NCI-H82 treated with DMSO at 0.1 percent for 48 hours (cell line): Measurements from ENCODE around the gene TIMELESS.
"Not testable (repeated sequence)": the region's sequence is repeated elsewhere in the genome, so short reads cannot be mapped to it uniquely, and the experiment has no call there.

Experiments used
- DNase-seq: peaks from one replicate; lab custom pipeline; 2025; ENCODE audit not compliant: unreplicated experiment; lab: John Stamatoyannopoulos, UW

The TIMELESS gene

GRCh38 chr12:56410768-56411167 is 38.5 kb downstream of the TIMELESS start:
- no peak for DNase-seq

DNA sequence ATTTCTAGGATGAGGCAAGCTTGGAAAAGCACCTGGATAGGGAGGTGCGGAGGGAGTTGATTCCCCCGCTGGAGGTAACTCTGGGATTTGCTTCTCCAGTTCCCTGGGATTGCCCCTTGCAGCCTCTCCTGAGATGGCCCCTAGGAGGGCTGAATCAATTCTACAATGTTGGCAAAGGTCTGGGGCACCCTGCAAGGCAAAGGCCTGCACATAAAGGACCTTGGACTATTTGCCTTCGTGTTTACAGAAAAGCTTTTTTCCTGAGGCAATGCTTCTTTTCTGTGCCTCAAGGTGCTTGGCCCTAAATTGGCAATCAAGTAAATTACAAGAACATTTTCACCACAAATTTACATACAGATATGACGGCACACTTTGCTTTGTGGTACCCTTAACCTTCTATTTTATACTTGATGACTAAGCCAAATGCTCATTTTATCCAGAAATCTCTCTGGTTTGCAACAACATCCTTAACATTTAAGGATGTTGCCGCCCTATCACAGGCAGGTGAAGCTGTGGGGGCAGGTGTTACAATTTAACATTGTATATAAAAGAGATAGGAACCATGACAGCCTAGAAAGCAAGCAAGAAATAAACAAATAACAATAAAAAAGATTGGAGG is 40.3 kb downstream of the TIMELESS start:
- no peak for DNase-seq

DNA sequence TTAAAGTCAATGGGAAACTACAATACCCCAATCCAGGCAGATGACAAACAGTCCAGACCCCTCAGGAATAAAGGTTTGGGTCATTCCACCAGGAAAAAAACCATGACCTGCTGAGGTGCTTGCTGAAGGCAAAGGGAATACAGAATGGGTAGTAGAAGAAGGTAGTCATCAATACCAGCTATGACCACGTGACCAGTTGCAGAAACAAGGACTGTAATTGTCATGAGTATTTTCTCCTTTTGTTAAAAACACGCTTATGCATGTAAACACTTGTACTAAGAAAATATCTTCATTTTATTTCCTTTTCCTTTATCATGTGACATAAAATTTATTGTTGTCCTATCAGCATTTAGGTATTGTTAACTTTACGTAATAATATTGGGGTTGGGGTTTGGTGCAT is 45.0 kb downstream of the TIMELESS start:
- not testable (repeated sequence) for DNase-seq

- not testable (repeated sequence) for DNase-seq
Observed at GRCh38 chr12:56401612-56402011, 47.6 kb downstream of the TIMELESS start.

- DNase-seq = not testable (repeated sequence)
Observed at GRCh38 chr12:56401125-56401524, 48.1 kb downstream of the TIMELESS start.

GRCh38 chr12:56399466-56399865 is 49.8 kb downstream of the TIMELESS start:
- DNase-seq = not testable (repeated sequence)

DNA sequence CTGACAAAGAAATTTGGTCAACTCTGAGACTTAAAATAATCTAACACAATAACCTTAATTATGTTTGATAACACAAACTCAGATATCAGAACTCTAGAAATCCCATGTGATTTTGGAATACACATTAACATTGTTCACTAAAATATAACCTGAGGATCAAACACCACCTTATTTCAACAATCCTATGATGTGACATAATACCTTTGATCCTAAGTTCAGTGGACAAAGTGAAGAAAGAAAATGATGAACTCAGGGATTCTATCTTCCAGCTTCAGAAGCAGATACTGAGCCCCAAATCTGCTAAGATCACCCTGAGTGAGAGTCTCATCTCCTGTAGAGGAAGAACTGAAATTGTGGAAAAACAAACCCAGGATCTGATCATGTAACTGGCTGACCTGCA is 50.9 kb downstream of the TIMELESS start:
- no peak for DNase-seq

GRCh38 chr12:56392331-56392730 is 56.9 kb downstream of the TIMELESS start:
- DNase-seq = no peak

DNA sequence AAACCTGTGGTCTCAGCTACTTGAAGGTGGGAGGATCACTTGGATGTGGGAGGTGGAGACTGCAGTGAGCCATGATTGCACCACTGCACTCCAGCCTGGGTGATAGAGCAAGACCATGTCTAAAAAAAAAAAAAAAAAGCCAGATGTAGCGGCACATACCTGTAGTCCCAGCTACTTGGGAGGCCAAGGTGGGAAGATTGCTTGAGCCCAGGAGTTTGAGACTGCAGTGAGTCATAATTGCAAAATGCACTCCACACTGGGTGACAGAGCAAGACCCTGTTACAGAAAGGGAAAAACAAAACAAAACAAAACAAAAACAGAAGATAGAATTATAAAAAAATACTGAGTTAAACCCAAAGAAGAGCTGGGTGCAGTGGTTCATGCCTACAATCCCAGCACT is 57.5 kb downstream of the TIMELESS start:
- no peak for DNase-seq

GRCh38 chr12:56389412-56389811 is 59.8 kb downstream of the TIMELESS start:
- no peak for DNase-seq

DNA sequence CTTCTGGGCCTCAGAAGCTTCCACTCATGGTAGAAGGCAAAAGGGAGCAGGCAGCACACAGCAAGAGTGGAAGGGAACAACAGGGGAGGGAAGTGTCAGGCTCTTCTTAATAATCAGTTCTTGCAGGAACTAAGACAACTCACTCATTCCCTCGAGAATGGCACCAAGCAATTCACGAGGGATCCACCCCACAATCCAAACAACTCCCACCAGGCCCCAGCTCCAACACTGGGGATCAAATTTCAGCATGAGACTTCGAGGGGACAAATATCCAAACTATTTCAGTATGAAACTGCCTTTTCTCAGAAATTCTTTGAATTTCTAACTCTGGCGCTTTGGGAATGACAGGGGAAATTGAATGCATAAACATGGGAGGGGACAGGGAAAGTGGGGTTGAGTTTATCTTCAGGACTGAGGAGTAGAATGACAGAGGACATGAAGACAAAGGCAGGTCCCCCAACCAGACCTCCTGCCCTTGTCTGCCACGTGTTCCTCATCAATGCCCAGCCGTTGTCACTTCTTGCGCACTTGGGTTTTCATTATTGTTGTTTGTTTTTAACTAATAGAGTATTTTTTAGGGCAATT is 62.0 kb downstream of the TIMELESS start:
- DNase-seq = no peak

GRCh38 chr12:56385873-56386272 is 63.4 kb downstream of the TIMELESS start:
- no peak for DNase-seq

DNA sequence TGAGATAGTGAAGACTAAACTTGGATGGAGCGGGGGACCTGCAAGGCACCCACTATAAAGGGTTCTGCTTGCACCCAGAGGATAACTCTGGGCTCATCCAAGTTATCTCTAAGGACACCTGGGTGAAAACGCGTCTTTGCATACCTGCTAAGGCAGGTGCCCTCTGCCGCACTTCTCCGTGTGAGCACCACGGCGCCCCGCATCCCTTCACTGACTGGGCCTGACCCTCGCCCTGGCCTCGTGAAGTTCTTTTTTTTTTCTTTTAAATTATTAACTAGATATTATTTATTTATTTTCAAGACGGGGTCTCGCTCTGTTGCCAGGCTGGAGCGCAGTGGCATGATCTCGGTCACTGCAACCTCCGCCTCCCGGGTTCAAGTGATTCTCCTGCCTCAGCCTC is 66.6 kb downstream of the TIMELESS start:
- no peak for DNase-seq

GRCh38 chr12:56377989-56378316 is 71.3 kb downstream of the TIMELESS start:
- DNase-seq = no peak

DNA sequence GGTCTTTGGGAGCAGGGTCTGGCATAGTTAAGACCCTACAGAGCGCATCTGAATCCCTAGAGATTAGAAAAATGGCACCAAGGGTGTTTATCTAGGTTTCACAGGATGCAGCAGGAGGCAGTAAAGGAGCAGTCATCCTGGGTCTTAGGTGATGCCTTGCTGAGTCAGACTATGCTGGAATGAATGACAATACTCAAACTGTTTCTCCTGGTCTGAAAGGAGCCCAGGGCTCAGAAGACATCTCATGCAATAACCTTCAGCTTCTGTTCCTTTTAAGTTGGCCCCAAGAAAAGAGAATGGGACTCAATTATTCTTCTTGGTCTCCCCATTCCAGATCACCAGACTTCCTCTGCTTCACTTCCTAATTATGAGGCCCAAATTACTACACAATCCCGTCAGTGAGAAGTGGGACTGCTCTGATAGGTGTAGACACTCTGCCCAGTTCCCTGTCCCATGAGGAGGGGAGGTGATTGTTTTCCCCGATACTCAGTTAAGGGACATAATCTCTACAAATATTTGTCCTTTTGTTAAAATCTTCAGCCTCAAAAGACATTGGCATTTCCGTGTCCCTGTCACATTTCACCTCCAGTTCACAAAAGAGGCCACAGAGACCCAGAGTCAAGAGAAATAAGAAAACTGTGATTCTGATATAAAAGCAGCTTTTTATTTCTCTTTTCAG is 71.8 kb downstream of the TIMELESS start:
- no peak for DNase-seq

DNA sequence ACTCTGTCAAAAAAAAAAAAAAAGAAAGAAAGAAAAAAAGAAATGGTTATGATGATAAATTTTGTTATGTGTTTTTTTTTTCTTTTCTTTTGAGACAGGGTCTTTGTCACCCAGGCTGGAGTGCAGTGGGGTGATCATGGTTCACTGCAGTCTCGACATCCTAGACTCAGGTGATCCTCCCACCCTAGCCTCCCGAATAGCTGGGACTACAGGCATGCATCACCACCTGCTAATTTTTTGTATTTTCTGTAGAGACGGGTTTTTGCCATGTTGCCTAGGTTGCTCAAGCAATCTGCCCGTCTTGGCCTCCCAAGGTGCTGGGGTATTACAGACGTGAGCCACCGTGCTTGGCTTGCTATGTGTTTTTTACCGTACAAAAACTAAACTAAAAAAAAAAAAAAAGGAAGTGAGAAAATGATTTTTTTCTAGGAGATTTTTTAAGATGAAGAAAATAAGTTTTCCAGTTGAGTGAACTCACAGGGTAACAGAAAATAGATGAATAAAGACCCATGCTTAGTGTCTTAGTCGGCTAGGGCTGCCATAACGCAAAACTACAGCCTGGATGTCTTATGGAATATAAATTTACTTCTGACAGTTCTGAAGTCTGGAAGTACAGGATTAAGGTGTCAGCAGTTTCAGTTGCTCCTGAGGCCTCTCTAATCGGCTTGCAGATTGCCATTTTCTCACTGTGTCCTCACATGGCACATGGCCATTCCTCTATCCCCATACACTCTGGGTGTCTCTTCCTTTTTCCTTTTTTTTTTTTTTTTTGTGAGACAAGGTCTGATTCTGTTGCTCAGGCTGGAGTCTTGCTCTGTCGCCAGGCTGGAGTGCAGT is 73.4 kb downstream of the TIMELESS start:
- peak; percentile 59 for DNase-seq

GRCh38 chr12:56374726-56375597 is 74.3 kb downstream of the TIMELESS start:
- no peak for DNase-seq

GRCh38 chr12:56373515-56373914 is 75.7 kb downstream of the TIMELESS start:
- no peak for DNase-seq

DNA sequence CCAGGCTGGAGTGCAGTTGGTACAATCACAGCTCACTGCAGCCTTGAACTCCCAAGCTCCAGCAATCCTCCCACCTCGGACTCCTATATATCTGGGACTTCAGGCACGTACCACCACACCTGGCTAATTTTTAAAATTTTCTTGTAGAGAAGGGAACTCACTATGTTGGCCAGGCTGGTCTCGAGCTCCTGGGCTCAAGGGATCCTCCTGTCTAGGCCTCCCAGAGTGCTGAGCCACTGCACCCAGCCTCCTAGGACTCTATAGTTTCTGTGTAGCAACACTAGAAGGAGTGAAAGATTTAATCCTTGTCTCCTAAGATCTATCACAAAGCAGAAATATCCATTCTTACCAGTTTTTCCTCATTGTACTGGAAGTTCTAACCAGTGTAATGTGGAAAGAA is 82.3 kb downstream of the TIMELESS start:
- DNase-seq = no peak
